ENCODE data around the gene ISLR2.

The ISLR2 gene

DNA sequence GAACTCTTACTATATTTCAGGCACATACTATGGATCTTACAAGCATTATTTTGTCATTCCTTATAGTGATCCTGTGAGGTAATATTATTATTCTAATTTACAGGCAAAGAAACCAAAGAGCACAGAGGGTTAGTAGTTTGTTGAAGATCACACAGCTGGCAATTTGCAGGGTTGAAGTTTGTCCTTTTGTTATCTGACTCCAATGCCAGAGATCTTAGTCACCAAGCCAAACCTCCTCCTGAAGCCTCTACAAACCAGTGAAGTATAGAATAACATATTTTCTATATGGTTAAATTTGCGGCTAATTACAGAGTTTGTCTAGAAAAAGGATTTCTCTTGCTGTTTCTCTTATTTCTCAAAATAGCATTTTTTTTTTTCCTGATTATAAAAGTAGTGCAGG, 11.2 kb downstream of the ISLR2 start:
- in situ Hi-C loops (cut with MboI; ENCODE audit: low sequenced_read_pairs, unreplicated experiment) = no loop called here

DNA sequence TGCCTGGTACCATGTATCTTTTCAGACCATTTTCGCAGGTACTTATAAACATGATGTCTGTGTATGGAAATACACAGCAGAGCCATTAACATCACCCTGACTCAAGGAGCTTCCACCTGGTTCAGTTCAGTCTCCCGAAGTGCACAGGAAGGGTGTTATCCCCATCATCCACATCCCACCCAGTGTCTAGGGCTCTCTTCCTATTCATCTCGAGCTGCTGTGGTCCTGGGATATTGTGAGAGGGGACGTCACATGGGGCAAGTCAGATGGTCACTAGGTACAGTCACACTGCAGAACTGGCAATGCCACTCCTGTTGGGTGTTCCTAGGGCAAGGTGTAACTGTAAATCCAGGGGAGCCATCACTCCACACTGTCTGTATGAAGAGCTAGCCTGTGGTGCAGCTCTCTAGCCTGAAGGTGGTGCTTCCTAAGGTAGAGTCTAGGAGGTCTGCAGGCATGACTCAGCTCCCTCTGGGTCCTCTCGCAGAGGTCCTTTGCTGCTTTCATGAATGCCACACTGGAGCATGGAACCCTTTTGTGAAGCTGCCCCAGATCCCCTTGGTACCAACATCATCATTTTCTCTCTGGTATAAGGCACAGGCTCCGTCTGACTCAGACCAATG, 13.9 kb downstream of the ISLR2 start:
- in situ Hi-C loops (cut with MboI; ENCODE audit: low sequenced_read_pairs, unreplicated experiment) = no loop called here
- TF ChIP-seq, protein P1, sequence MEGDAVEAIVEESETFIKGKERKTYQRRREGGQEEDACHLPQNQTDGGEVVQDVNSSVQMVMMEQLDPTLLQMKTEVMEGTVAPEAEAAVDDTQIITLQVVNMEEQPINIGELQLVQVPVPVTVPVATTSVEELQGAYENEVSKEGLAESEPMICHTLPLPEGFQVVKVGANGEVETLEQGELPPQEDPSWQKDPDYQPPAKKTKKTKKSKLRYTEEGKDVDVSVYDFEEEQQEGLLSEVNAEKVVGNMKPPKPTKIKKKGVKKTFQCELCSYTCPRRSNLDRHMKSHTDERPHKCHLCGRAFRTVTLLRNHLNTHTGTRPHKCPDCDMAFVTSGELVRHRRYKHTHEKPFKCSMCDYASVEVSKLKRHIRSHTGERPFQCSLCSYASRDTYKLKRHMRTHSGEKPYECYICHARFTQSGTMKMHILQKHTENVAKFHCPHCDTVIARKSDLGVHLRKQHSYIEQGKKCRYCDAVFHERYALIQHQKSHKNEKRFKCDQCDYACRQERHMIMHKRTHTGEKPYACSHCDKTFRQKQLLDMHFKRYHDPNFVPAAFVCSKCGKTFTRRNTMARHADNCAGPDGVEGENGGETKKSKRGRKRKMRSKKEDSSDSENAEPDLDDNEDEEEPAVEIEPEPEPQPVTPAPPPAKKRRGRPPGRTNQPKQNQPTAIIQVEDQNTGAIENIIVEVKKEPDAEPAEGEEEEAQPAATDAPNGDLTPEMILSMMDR (IDR thresholded peaks at IDR 0.05; ENCODE audit: borderline replicate concordance, control extremely low read depth, extremely low read depth, insufficient read depth, missing control alignments) = no peak
- DNase-seq (ENCODE audit: low spot score) = no peak

More for the DNA sequence above, 11.2 kb downstream of the ISLR2 start:
- DNase-seq (ENCODE audit: low spot score) = no peak
- TF ChIP-seq, protein P1 (IDR thresholded peaks at IDR 0.05; ENCODE audit: borderline replicate concordance, control extremely low read depth, extremely low read depth, insufficient read depth, missing control alignments) = no peak

DNA sequence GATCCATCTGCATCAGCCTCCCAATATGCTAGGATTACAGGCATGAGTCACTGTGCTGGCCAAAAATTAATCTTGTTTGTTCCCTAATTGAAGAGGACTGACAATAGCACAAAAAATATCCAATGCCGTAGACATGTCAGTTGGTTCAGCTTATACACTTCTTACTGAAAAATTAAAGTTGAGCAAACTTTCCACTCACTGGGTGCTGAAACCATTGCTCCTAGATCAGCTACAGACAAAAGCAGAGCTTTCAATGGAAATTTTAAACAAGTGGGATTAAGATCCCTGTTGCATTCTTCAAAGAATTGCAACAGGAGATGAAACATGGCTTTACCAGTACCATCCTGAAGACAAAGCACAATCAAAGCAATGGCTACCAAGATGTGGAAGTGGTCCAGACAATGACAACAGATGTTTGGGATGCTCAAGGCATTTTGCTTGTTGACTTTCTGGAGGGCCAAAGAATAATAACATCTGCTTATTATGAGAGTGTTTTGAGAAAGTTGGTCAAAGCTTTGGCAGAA, 16.0 kb downstream of the ISLR2 start:
- TF ChIP-seq, protein P1 (IDR thresholded peaks at IDR 0.05; ENCODE audit: borderline replicate concordance, control extremely low read depth, extremely low read depth, insufficient read depth, missing control alignments) = no peak
- in situ Hi-C loops (cut with MboI; ENCODE audit: low sequenced_read_pairs, unreplicated experiment) = no loop called here
- DNase-seq (ENCODE audit: low spot score) = no peak

DNA sequence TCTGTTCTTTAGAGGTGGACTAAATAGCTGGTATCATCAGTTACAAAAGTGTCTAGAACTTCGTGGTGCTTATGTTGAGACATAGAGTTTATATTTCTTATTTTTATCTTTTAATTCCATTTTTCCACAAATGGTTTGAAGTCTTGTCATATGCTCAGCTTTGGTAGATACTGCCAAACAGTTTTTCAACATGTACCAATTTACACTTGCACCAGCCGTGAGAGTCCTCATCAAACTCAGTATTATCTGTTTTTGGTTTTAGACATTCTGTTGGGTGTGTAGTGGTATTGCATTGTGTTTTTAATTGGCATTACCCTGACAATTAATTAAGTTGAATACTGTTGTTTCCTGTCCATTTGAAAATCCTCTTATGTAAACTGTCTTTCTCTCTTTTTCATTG, 16.7 kb downstream of the ISLR2 start:
- in situ Hi-C loops (cut with MboI; ENCODE audit: low sequenced_read_pairs, unreplicated experiment) = no loop called here
- DNase-seq (ENCODE audit: low spot score) = no peak
- TF ChIP-seq, protein P1 (IDR thresholded peaks at IDR 0.05; ENCODE audit: borderline replicate concordance, control extremely low read depth, extremely low read depth, insufficient read depth, missing control alignments) = no peak

DNA sequence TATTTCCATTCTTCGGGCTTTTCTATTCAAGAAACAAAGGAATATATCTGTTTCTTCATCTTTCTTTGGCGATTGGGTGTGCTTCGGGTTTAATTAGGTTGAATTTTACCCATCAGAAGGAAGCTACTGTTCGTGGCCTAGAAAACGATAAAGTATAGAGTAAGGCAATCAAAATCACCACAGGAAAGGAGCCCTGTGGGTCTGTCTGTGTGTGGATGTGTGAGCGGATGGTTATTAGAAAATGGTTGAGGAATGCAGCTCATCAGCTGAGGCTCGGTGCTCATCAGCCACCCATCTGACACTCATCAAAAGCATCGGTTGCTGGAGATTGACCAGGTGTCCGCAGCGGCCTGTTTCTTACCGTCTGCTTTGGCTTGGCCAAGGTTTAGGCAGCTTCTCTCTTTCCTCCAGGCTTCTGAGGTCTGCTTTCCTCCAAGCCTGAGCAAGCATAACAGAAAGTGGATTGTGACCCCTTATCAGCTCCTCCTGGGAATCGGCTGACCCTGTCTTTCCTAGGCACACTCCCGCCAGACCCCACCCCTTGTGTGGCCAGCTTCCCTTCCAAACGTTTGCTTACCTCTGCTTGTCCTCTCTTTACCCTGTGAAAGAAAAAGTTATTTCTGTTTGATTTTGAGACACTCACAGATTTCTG, 25.5 kb downstream of the ISLR2 start:
- TF ChIP-seq, protein P1 (IDR thresholded peaks at IDR 0.05; ENCODE audit: borderline replicate concordance, control extremely low read depth, extremely low read depth, insufficient read depth, missing control alignments) = no peak
- in situ Hi-C loops (cut with MboI; ENCODE audit: low sequenced_read_pairs, unreplicated experiment) = no loop called here
- no peak for DNase-seq (ENCODE audit: low spot score)

DNA sequence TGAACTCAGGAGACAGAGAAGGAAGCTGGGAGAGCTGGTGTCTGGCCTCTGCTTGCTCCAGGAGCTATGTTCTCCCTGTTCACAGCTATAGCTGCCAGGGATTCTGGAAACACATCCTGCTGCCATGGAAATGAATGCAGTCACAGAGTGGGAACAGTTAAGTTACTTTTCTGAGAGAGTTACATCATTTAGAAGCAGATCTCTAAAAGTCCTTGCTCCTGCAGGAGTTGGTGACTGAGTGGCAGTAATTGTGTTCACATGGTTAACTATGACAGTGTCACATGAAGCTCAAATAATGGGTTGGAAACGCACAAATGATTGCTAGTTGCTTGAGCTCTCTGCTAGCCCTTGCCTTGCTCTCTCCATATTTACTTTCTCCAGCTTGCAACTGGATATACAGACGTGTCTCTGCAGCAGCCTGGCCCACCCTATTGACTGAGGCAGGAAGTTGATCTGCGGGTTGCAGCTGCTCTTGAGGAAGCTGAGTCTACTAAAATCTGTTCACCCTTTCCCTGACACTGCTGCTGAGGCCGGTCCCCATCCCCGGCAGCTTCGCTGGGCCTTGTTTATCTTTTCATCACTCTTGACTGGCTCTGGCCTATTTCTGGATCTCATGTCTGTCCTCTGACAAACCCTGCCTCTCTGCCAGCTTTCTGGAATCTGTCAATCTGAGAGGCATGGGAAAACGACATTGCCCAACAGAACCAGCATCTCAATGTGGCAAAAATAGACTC, 26.5 kb downstream of the ISLR2 start:
- TF ChIP-seq, protein P1 (IDR thresholded peaks at IDR 0.05; ENCODE audit: borderline replicate concordance, control extremely low read depth, extremely low read depth, insufficient read depth, missing control alignments) = no peak
- in situ Hi-C loops (cut with MboI; ENCODE audit: low sequenced_read_pairs, unreplicated experiment) = no loop called here
- DNase-seq (ENCODE audit: low spot score) = no peak
